GM23338 (cell line): ENCODE data around the gene DUSP15. TPM values are rescaled to one million over a fixed set of nuclear protein-coding genes. Genes with fewer than 3 reads are reported as not detected.

Experiments used
- ATAC-seq: fragments of 200-7000 bp; cut with Tn5 transposase; 3 replicates; pipeline ENCODE4 v1.9.1; 2020
- DNase-seq: peaks from one replicate; pipeline ENCODE4 v3.0.0-alpha.2; 2015; ENCODE audit warnings: low spot score
- H2AFZ ChIP-seq: fragments of 200-600 bp; sonication (generic); 2 replicates; pipeline ENCODE4 v1.8.0; 2016; ENCODE audit warnings: antibody characterized with exemption, mild to moderate bottlenecking, moderate library complexity
- H3F3A ChIP-seq: fragments of 200-600 bp; sonication (generic); replicated peaks from 2 replicates; pipeline ENCODE4 v1.8.0; 2017; ENCODE audit warnings: antibody characterized with exemption, mixed run types, low read depth
- H3K27ac ChIP-seq: fragments of 200-600 bp; sonication (generic); 2 replicates; pipeline ENCODE4 v1.6.1; 2016; ENCODE audit warnings: low read depth
- H3K27me3 ChIP-seq: fragments of 200-600 bp; sonication (generic); 2 replicates; pipeline ENCODE4 v1.8.0; 2016; ENCODE audit warnings: mild to moderate bottlenecking, mixed run types, moderate library complexity; ENCODE audit not compliant: insufficient read depth
- H3K36me3 ChIP-seq: fragments of 200-600 bp; sonication (generic); 2 replicates; pipeline ENCODE4 v1.8.0; 2016; ENCODE audit warnings: mild to moderate bottlenecking; ENCODE audit not compliant: insufficient read depth
- H3K4me1 ChIP-seq: fragments of 200-600 bp; sonication (generic); 2 replicates; pipeline ENCODE4 v1.8.0; 2016; ENCODE audit warnings: mild to moderate bottlenecking, moderate library complexity; ENCODE audit not compliant: insufficient read depth
- H3K4me2 ChIP-seq: fragments of 200-600 bp; sonication (generic); 2 replicates; pipeline ENCODE4 v1.7.1; 2017; ENCODE audit warnings: mixed run types
- H3K4me3 ChIP-seq: fragments of 200-600 bp; sonication (generic); 2 replicates; pipeline ENCODE4 v1.6.1; 2016; ENCODE audit warnings: mixed run types
- H3K79me2 ChIP-seq: fragments of 200-600 bp; sonication (generic); replicated peaks from 2 replicates; pipeline ENCODE4 v1.8.0; 2017; ENCODE audit warnings: mild to moderate bottlenecking; ENCODE audit not compliant: insufficient read depth
- H3K9me2 ChIP-seq: fragments of 200-600 bp; sonication (generic); 2 replicates; pipeline ENCODE4 v1.8.0; 2017; ENCODE audit not compliant: insufficient read depth
- H4K20me1 ChIP-seq: fragments of 200-600 bp; sonication (generic); replicated peaks from 2 replicates; pipeline ENCODE4 v1.8.0; 2017; ENCODE audit warnings: mild to moderate bottlenecking; ENCODE audit not compliant: insufficient read depth
- H3K27ac Mint-ChIP-seq: 2 replicates; pipeline ENCODE4 v1.8.0; 2020; ENCODE audit warnings: inconsistent platforms, mild to moderate bottlenecking, moderate library complexity, mixed read lengths
- H3K27me3 Mint-ChIP-seq: 3 replicates; pipeline ENCODE4 v1.8.0; 2022; ENCODE audit warnings: low read depth, mild to moderate bottlenecking, moderate library complexity, mixed read lengths, inconsistent platforms; ENCODE audit not compliant: insufficient read depth, poor library complexity
- H3K36me3 Mint-ChIP-seq: 3 replicates; pipeline ENCODE4 v1.8.0; 2021; ENCODE audit warnings: low read depth, mild to moderate bottlenecking, inconsistent platforms, moderate library complexity, mixed read lengths
- H3K4me1 Mint-ChIP-seq: 3 replicates; pipeline ENCODE4 v1.8.0; 2020; ENCODE audit warnings: mild to moderate bottlenecking, inconsistent platforms, mixed read lengths
- H3K4me3 Mint-ChIP-seq: 3 replicates; pipeline ENCODE4 v1.8.0; 2021; ENCODE audit warnings: moderate library complexity, mild to moderate bottlenecking, inconsistent platforms, mixed read lengths
- H3K9me3 Mint-ChIP-seq: 3 replicates; pipeline ENCODE4 v1.8.0; 2020; ENCODE audit warnings: moderate library complexity, mild to moderate bottlenecking, inconsistent platforms, mixed read lengths
- ETS1 ChIP-seq: IDR thresholded peaks from 2 replicates; pipeline ENCODE4 v1.6.1; 2016; ENCODE audit warnings: antibody characterized with exemption
- EZH2 ChIP-seq: fragments of 200-600 bp; sonication (generic); IDR thresholded peaks from one replicate; pipeline ENCODE4 v1.8.0; 2017; ENCODE audit warnings: antibody characterized with exemption, mild to moderate bottlenecking, low read depth; ENCODE audit not compliant: unreplicated experiment
- EZH2phosphoT487 ChIP-seq: fragments of 200-600 bp; sonication (generic); IDR thresholded peaks from one replicate; pipeline ENCODE4 v1.8.1; 2018; ENCODE audit warnings: antibody characterized with exemption; ENCODE audit not compliant: unreplicated experiment
- NANOG ChIP-seq: IDR thresholded peaks from 2 replicates; pipeline ENCODE4 v1.6.1; 2016; ENCODE audit warnings: antibody characterized with exemption, borderline replicate concordance
- REST ChIP-seq: IDR thresholded peaks from one replicate; pipeline ENCODE4 v1.6.1; 2018; ENCODE audit warnings: antibody characterized with exemption; ENCODE audit not compliant: unreplicated experiment
- STAT1 ChIP-seq: IDR thresholded peaks from one replicate; pipeline ENCODE4 v1.6.1; 2016; ENCODE audit warnings: antibody characterized with exemption; ENCODE audit not compliant: unreplicated experiment
- ZNF331 ChIP-seq: fragments of 250-450 bp; sonication (Bioruptor Pico); IDR thresholded peaks from 2 replicates; pipeline ENCODE4 v1.5.0; 2020; ENCODE audit warnings: low read depth, mild to moderate bottlenecking, moderate library complexity
- ZNF462 ChIP-seq: fragments of 250-450 bp; sonication (Bioruptor Pico); IDR thresholded peaks from 2 replicates; pipeline ENCODE4 v1.5.0; 2020; ENCODE audit warnings: mild to moderate bottlenecking, moderate library complexity
- polyA plus RNA-seq: library from polyadenylated mRNA; unstranded; fragments of >200 nt; fragmentation: Nextera tagmentation; extraction: Ambion mirVana; gene quantifications from 2 replicates; pipeline ENCODE4 v1.2.1, GENCODE V29; 2016
- total RNA-seq: library from RNA; depleted of rRNA; stranded (reverse); fragments of >200 nt; shearing (Covaris generic); gene quantifications from 2 replicates; pipeline ENCODE4 v1.2.3, GENCODE V29; 2014

The DUSP15 gene
- total and polyA plus RNA-seq, 2 experiments from 2014 or later: 0.61 to 2.8 TPM

GRCh38 chr20:31819083-31819784, 51.1 kb downstream of the DUSP15 start, which contains the start of gene MYLK2 (continued):
- TF ChIP-seq ETS1 (no peak), REST (no peak)

GRCh38 chr20:31818376-31818908, 51.9 kb downstream of the DUSP15 start:
- Histone ChIP-seq H3K4me2 (no peak overlapping the region), H2AFZ (no peak overlapping the region), H3K36me3 (no peaks in the 10 kb centered on the region), H3K27ac (no peak overlapping the region), H4K20me1 (no peaks in the 10 kb centered on the region; the same call in 1 of the 2 replicates), H3K4me3 (no peak overlapping the region), H3F3A (0 out of 2 replicates have a peak, but pooled peaks cover 10% of the 10 kb centered on the region), H3K27me3 (no peaks in the 10 kb centered on the region), H3K9me2 (no peaks in the 10 kb centered on the region), H3K4me1 (peaks cover 13% of the 10 kb centered on the region), H3K79me2 (no peaks in the 10 kb centered on the region)
- Mint-ChIP-seq H3K27me3 (peaks cover 7% of the 10 kb centered on the region), H3K9me3 (no peaks in the 10 kb centered on the region), H3K27ac (no peak overlapping the region), H3K4me3 (no peak overlapping the region), H3K4me1 (peaks cover 12% of the 10 kb centered on the region), H3K36me3 (no peaks in the 10 kb centered on the region)
- ATAC-seq (no peak), DNase-seq (no peak)
- no peak for TF ChIP-seq EZH2
- TF ChIP-seq ZNF462 (CRISPR knock-in tag): no peak
- TF ChIP-seq NANOG: no peak
- no peak for TF ChIP-seq EZH2phosphoT487
- TF ChIP-seq ZNF331 (CRISPR knock-in tag): no peak
- TF ChIP-seq STAT1: no peak
- no peak for TF ChIP-seq ETS1
